Adrenal gland (tissue), 5 donors: ENCODE results near the gene THSD4.

Experiments
- CTCF ChIP-seq, 6 experiments: fragments of 450-650 bp in 4 of 6; fragments of 200-600 bp in 2 of 6; sonication (generic) in 1 of 6; IDR thresholded peaks; 1 replicate in 5 of 6; 2 replicates in 1 of 6; pipeline versions ENCODE4 v1.5.1 to v1.8.0; 2016 to 2021; ENCODE audit warnings: antibody characterized with exemption in 6 of 6, mild to moderate bottlenecking in 2 of 6, moderate library complexity in 1 of 6
- POLR2A ChIP-seq, 2 donors: fragments of 450-650 bp; IDR thresholded peaks; one replicate each; pipeline ENCODE4 v1.6.1; 2017; ENCODE audit warnings: antibody characterized with exemption in 2 of 2, mild to moderate bottlenecking in 2 of 2, moderate library complexity in 1 of 2
- donor health status: DM: no; HTN: no; CAD: no.

GRCh38 chr15:71129669-71130068, 14.4 kb downstream of the THSD4 start:
- TF ChIP-seq CTCF (IDR thresholded peaks at IDR 0.05) (no peak), POLR2A (IDR thresholded peaks at IDR 0.05) (no peak)
